Stimulated activated naive B cell treated with anti-CD40 and anti-IgM and Interleukin-4, amounts not matched to agents 10 μg/mL and 1 μg/mL and 100 μg/mL, for 72 hours (primary cell): ENCODE measurements around the gene TNS3.

ENCODE experiments used
- ATAC-seq, 2 donors: fragments of 150-1000 bp; cut with Tn5 transposase; replicated peaks; 2 replicates each; pipeline ENCODE4 v1.10.0; 2021; ENCODE audit warnings: moderate library complexity in 1 of 2
- DNase-seq: peaks from one replicate; pipeline ENCODE4 v3.0.0; 2021
- H3K27ac Mint-ChIP-seq: one replicate; pipeline ENCODE4 v1.8.0; 2022; ENCODE audit warnings: mild to moderate bottlenecking, mixed read lengths
- H3K27me3 Mint-ChIP-seq, 2 donors: one replicate each; pipeline ENCODE4 v1.8.0; 2022; ENCODE audit warnings: mixed read lengths in 2 of 2
- H3K36me3 Mint-ChIP-seq, 2 donors: one replicate each; pipeline ENCODE4 v1.8.0; 2022; ENCODE audit warnings: mixed read lengths in 2 of 2, mild to moderate bottlenecking in 1 of 2
- H3K4me1 Mint-ChIP-seq, 2 donors: one replicate each; pipeline ENCODE4 v1.8.0; 2022; ENCODE audit warnings: mixed read lengths in 2 of 2, mild to moderate bottlenecking in 1 of 2
- H3K4me3 Mint-ChIP-seq, 2 donors: one replicate each; pipeline ENCODE4 v1.8.0; 2022; ENCODE audit warnings: mild to moderate bottlenecking in 2 of 2, mixed read lengths in 2 of 2, moderate library complexity in 1 of 2
- H3K9me3 Mint-ChIP-seq, 2 donors: one replicate each; pipeline ENCODE4 v1.8.0; 2022; ENCODE audit warnings: mixed read lengths in 2 of 2, mild to moderate bottlenecking in 1 of 2

TNS3 gene

DNA sequence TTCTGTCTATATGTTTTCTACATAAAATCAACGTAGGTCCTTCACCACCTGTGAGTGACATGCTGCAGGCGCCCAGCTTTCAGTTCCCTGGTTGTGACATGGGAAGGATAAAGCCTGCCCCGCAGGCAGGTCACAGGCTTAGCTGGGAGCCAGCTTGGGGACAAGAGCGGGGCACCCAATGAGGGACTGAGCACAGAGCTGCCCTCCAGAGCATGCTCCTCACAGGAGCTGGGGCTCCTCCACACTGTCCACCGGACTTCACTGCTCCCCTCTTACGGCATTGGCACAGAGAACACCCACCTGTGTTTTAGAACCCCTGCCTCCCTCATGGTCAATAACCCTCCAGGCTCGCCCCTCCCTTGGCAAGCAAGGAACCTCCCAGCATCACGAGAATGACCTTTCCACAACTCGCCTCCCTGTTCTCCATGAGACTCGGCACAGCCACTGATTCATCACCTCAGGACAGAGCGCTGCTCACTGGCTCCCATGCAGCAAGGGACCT, 187.1 kb downstream of the TNS3 start:
- H3K36me3 Mint-ChIP-seq = peaks cover 46 to 74% of the 10 kb centered on the region in 2 donors
- DNase-seq (no peak), ATAC-seq (no peak)
- H3K27ac Mint-ChIP-seq = peak overlapping the region; percentile 37
- H3K27me3 Mint-ChIP-seq = no peaks in the 10 kb centered on the region
- peaks cover 16 to 21% of the 10 kb centered on the region in 2 donors for H3K4me1 Mint-ChIP-seq
- H3K4me3 Mint-ChIP-seq = no peak overlapping the region
- H3K9me3 Mint-ChIP-seq = no peaks in the 10 kb centered on the region

DNA sequence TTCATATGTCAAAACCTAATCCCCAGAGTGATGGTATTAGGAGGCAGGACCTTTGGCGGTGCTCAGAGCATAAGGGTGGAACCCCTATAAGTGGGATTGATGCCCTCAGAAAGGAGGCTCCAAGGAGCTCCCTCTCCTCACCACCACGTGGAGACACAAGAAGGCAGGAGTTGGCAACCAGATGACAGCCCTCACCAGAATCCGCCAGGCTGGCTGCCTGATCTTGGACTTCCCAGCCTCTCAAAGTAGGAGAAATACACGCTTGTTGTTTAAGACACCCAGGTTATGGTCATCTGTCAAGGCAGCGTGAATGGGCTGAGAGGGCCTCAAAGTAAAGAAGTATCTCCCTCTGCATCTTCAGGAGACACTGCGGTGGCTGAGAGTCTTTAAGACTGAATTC, 187.7 kb downstream of the TNS3 start:
- Mint-ChIP-seq H3K9me3 (no peaks in the 10 kb centered on the region), H3K27me3 (no peaks in the 10 kb centered on the region)
- ATAC-seq = no peak

DNA sequence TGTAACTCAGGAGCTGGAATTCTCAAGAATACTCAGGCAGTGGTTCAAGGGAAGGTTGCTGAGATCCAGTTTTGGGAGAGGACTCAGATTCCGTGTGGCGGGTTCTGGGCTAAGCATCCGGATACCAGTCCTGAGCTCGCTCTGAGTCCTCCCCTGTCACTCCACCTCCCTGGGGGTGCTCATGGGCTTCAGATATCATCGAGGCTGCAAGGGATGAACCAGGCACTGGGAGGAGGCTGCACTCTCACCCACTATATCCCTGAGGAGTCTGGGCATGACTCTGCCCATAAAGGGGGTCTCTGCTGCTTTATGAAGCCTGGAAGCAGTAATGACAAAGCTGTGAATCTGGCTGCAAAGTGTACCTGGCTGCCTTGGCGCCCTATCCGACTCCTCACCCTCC, 188.5 kb downstream of the TNS3 start:
- Mint-ChIP-seq H3K27ac (no peak overlapping the region), H3K27me3 (no peaks in the 10 kb centered on the region), H3K4me1 (peaks cover 16 to 18% of the 10 kb centered on the region in 2 donors), H3K9me3 (peaks cover 1 to 4% of the 10 kb centered on the region in 2 donors), H3K36me3 (peaks cover 40 to 70% of the 10 kb centered on the region in 2 donors), H3K4me3 (no peak overlapping the region)
- no peak for DNase-seq
- no peak for ATAC-seq

More for the DNA sequence above, 187.7 kb downstream of the TNS3 start:
- peaks cover 43 to 71% of the 10 kb centered on the region in 2 donors for H3K36me3 Mint-ChIP-seq
- peaks cover 16 to 18% of the 10 kb centered on the region in 2 donors for H3K4me1 Mint-ChIP-seq
- H3K4me3 Mint-ChIP-seq = no peak overlapping the region
- DNase-seq = no peak
- H3K27ac Mint-ChIP-seq = no peak overlapping the region

DNA sequence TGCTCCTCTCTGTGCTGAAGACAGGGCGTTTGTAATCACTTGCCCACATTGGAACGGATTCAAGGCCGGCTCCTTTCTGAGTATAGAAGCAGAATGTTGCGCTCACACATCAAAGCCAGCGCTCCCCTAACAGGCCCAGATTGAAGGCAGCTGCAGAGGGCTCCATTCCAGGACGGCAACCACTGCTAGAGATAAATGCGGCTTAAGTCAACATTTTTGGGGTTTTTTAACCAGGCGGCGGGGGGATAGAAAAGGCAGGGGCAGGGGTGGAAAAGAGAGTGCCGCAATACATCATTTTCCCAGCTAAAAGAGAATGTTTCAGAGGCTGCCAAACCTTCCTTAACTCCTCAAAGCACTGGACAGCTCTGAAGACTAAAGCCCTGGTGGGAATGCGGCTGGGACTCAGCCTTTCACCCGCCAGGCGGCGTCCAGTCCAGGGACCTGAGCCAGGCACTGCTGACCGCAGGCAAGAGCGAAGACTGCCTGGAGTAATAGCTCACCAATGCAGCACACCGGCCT, 189.6 kb downstream of the TNS3 start:
- H3K4me3 Mint-ChIP-seq = no peak overlapping the region
- peaks cover 1 to 4% of the 10 kb centered on the region in 2 donors for H3K9me3 Mint-ChIP-seq
- DNase-seq (no peak), ATAC-seq (no peak)
- no peaks in the 10 kb centered on the region for H3K27me3 Mint-ChIP-seq
- H3K4me1 Mint-ChIP-seq = peaks cover 16 to 18% of the 10 kb centered on the region in 2 donors
- peaks cover 36 to 71% of the 10 kb centered on the region in 2 donors for H3K36me3 Mint-ChIP-seq
- no peak overlapping the region for H3K27ac Mint-ChIP-seq

DNA sequence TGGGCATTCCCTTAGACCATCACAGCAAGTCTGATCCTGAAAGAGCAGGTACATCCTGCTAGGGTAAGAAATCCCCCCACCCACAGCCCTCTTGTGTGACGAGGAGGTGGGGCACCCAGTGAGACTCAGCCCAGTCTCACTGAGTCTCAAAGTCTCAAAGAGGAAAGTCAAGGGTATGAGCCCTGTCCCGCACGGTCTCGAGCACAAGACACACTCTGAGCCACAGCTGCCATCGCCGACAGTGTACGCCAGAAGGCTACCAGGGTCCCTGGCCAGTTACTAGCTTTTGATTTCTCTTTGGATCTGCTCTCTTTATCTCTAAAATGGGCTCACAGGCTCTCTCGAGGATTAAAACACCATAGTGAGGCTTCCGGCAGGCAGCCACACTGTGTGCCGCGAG, 190.2 kb downstream of the TNS3 start:
- Mint-ChIP-seq H3K4me1 (peaks cover 16 to 18% of the 10 kb centered on the region in 2 donors), H3K9me3 (peaks cover 1 to 4% of the 10 kb centered on the region in 2 donors), H3K27ac (no peak overlapping the region), H3K27me3 (no peaks in the 10 kb centered on the region), H3K36me3 (peaks cover 34 to 68% of the 10 kb centered on the region in 2 donors), H3K4me3 (no peak overlapping the region)
- ATAC-seq = no peak
- no peak for DNase-seq

DNA sequence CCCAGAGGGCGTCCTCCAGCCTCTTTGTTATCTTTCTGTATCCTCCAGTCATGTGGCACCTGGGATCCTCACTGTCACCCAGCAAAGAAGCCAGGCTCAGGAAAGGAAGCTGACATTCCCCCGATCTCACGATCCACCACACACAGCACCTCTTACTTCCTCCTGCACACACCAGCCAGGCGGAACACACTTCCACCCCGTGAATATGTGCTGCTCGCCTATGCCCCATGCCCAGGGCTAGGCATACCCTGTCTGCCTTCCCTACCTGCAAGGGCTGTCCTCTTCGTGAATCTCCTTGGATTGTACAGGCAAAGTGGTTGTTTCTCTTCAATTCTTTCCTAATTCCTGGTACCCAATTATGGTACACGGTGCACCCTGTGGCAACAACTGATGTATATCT, 191.0 kb downstream of the TNS3 start:
- H3K4me3 Mint-ChIP-seq = peak overlapping the region in 1 of 2 donors; percentile 1
- no peak for DNase-seq
- peaks cover 34 to 66% of the 10 kb centered on the region in 2 donors for H3K36me3 Mint-ChIP-seq
- ATAC-seq = peak; percentile 72 to 99
- H3K9me3 Mint-ChIP-seq = peaks cover 1 to 4% of the 10 kb centered on the region in 2 donors
- H3K4me1 Mint-ChIP-seq = peaks cover 16 to 18% of the 10 kb centered on the region in 2 donors
- no peaks in the 10 kb centered on the region for H3K27me3 Mint-ChIP-seq
- no peak overlapping the region for H3K27ac Mint-ChIP-seq

DNA sequence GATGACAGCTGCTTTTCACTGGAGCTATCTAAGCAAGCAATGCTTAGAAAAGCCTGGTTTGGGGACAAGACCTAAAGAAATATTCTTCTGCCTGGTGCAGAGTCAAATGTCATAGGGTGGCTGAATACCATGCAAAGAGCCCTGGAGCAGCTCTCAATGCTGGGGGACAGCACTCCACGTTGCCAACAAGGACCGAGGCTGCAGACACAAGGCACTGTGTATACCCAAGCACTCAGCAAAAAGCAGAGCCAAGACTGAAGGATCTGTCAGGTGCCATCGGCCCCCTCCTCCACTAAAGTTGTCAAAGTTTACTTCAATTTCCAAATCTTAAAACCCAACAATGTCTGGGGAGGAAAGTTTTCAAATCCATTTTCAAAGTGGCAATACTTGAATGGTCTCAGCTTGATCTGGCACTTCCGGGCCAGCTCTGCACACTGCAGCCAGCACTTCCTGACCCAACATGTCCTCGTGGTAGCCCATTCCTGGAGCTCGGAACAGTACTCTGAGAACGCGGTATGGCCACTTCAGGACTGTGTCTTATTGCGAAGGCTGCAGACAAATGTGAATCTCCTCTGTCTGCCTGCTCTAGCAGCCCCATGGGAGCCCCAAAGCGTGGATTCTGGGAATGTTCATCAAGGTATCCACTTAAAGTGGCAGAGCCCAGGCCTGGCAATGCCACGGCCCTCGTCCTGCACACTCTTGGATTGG, 191.8 kb downstream of the TNS3 start:
- H3K4me1 Mint-ChIP-seq = peaks cover 18% of the 10 kb centered on the region in 2 donors
- H3K36me3 Mint-ChIP-seq = peaks cover 29 to 64% of the 10 kb centered on the region in 2 donors
- ATAC-seq (no peak), DNase-seq (no peak)
- H3K4me3 Mint-ChIP-seq = no peak overlapping the region
- H3K27ac Mint-ChIP-seq = no peak overlapping the region
- peaks cover 1 to 4% of the 10 kb centered on the region in 2 donors for H3K9me3 Mint-ChIP-seq
- H3K27me3 Mint-ChIP-seq = no peaks in the 10 kb centered on the region

DNA sequence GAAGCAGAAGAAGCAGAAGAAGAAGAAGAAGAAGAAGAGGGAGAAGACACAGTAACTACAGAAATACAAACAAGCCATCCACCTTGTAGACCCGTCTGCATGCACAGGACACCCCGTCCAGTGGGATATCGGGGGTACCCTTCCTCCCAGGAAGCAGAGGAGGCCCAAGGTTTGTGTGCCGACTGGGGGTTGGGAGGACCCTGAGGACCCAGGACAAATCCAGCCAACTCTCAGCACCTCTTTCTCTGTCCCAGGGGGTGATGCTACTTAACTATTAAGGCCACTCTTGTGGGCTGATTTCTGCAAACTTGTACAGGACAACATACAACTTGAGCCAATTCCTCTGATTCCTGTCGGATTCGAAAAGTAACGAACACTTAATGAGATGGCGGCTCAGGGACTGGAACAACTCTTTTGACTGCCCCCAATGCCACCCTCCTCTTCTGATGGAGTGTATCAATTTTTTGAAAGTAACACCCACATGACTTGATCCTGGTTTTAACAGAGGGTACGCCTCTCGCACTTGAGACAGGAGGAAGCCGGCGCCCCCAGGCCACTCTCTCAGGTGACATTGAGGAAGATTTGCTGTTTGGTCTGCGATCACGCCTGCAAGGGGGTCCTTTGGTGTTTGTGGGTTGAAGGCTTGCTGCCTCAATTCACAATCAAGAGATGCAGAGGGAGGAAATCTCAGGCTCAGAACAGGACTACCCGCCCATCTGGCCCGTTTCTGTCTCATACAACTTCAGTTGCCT, 192.6 kb downstream of the TNS3 start:
- H3K4me3 Mint-ChIP-seq = no peak overlapping the region
- H3K27ac Mint-ChIP-seq = no peak overlapping the region
- H3K27me3 Mint-ChIP-seq = no peaks in the 10 kb centered on the region
- H3K4me1 Mint-ChIP-seq = peaks cover 18 to 22% of the 10 kb centered on the region in 2 donors
- peaks cover 1 to 4% of the 10 kb centered on the region in 2 donors for H3K9me3 Mint-ChIP-seq
- ATAC-seq (no peak), DNase-seq (no peak)
- peaks cover 26 to 66% of the 10 kb centered on the region in 2 donors for H3K36me3 Mint-ChIP-seq

DNA sequence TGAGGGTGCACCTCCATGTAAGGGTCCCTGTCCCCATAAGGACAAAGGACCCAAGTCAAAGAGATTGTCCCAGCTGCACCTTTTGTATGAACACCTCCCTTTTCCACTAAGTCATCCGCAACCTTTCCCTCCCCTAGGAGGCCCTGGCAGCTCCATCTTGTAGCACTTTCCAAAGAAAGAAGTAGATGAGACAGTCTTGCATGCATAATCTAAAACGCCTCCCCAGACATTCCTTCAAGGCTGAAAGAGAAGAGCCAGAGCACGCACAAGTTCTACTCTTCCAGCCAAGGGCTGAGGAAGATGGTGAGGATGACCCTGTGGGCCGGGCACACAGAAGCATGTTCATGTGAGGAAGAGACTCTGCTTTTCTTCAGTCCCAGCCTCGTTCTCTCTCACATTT, 194.4 kb downstream of the TNS3 start:
- Mint-ChIP-seq H3K36me3 (peaks cover 27 to 62% of the 10 kb centered on the region in 2 donors), H3K27ac (no peak overlapping the region), H3K9me3 (peaks cover 1 to 4% of the 10 kb centered on the region in 2 donors), H3K27me3 (no peaks in the 10 kb centered on the region), H3K4me1 (peaks cover 18 to 25% of the 10 kb centered on the region in 2 donors), H3K4me3 (no peak overlapping the region)
- DNase-seq (no peak), ATAC-seq (no peak)

DNA sequence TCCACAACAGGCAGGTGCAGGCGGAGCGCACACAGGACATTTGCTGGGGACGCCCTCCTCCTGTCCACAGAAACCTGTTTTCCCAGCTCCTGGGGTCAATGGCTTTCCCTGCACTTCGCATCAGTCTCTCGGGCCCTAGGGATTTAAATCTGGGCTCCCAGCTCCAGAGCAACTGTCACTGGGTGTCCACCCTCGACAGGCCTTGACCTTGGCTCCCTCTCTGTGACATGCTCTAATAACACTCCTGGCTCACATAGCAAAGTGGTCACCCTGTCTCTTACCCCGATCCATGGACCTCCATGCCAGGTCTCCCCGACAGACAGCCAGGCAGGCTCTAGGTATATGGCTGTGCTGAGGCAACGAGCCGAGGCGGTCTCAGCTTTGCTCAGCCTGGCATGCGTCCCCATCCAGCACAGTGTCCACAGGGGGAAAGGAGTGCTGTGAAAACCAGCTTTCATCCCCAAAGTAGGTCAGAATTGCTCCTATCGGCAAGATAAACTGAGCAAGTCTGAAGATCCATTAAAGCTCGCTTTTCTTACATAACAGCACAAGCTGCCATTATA, 195.6 kb downstream of the TNS3 start:
- Mint-ChIP-seq H3K4me1 (peaks cover 11 to 17% of the 10 kb centered on the region in 2 donors), H3K36me3 (peaks cover 22 to 60% of the 10 kb centered on the region in 2 donors), H3K27me3 (no peaks in the 10 kb centered on the region), H3K27ac (no peak overlapping the region), H3K4me3 (no peak overlapping the region), H3K9me3 (peaks cover 1 to 4% of the 10 kb centered on the region in 2 donors)
- DNase-seq (no peak), ATAC-seq (no peak)

DNA sequence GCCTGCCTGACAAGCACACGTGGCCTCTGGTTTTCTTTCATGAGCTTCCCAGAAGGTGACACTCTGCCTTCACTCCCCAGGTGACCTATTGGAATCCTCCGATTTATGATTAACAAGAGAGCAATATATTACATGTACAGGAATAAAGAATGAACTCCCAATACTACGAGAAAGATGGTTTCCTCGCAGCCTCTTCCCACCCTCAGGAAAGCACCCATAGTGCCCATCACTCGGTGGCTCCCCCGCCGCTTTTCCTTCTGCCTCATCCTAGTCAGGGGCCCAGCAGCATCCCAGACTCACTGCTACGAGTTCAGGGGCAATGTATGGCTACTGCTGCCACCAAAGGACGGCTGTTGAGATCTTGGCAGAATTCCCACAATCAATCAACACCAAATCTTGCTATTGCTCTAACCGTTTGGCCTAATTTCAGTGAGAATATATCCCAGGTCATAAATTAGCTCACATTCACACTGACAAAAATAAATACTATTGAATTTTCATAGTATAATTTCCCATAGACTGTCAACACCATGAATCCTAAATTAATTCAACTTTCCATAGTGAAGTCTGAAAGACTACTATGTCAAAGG, 196.3 kb downstream of the TNS3 start:
- Mint-ChIP-seq H3K4me1 (peaks cover 4 to 10% of the 10 kb centered on the region in 2 donors), H3K9me3 (peaks cover 1 to 4% of the 10 kb centered on the region in 2 donors), H3K27ac (peak overlapping the region; percentile 15), H3K27me3 (no peaks in the 10 kb centered on the region), H3K4me3 (no peak overlapping the region), H3K36me3 (peaks cover 19 to 55% of the 10 kb centered on the region in 2 donors)
- DNase-seq (no peak), ATAC-seq (no peak)

DNA sequence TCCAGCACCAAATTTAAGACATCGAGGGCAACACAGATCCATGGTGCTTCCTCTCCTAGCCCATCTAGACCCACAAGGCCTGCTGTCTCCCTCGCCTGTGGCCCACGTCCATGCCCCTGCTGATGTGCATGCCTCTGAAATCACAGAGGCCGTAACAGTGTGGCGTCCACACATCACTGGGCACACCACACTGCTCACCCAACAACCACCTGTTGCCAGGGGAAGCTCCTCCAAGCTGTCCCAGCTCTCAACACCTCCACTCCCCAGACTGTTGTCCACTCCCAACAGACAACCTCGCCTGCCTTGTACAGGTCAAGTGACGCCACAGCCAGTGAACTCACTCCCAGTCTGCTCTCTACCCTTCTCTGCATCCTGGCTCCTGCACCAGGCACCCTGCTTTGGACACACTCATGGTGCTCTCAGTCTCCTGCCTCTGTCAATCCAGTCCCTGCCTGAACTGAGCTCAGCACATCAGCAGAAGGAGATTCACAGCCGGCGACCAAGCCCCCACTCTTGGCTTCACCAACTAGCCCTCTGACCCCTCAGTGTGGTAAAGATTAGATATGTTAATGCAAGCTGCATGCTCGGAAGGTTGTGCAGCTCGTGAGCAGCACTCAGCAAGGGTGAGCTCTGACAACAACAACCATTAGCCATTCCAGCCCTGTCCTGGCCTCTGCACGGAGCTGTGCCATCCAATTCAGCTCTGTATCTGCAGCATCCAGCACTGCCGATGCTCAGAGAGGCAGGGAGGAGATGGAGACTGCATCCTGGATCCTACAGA, 197.0 kb downstream of the TNS3 start:
- H3K27me3 Mint-ChIP-seq = no peaks in the 10 kb centered on the region
- peaks cover 20 to 57% of the 10 kb centered on the region in 2 donors for H3K36me3 Mint-ChIP-seq
- peaks cover 0 to 9% of the 10 kb centered on the region in 2 donors for H3K4me1 Mint-ChIP-seq
- H3K9me3 Mint-ChIP-seq = peaks cover 1 to 4% of the 10 kb centered on the region in 2 donors
- no peak for DNase-seq
- ATAC-seq = no peak
- H3K4me3 Mint-ChIP-seq = no peak overlapping the region
- H3K27ac Mint-ChIP-seq = no peak overlapping the region

DNA sequence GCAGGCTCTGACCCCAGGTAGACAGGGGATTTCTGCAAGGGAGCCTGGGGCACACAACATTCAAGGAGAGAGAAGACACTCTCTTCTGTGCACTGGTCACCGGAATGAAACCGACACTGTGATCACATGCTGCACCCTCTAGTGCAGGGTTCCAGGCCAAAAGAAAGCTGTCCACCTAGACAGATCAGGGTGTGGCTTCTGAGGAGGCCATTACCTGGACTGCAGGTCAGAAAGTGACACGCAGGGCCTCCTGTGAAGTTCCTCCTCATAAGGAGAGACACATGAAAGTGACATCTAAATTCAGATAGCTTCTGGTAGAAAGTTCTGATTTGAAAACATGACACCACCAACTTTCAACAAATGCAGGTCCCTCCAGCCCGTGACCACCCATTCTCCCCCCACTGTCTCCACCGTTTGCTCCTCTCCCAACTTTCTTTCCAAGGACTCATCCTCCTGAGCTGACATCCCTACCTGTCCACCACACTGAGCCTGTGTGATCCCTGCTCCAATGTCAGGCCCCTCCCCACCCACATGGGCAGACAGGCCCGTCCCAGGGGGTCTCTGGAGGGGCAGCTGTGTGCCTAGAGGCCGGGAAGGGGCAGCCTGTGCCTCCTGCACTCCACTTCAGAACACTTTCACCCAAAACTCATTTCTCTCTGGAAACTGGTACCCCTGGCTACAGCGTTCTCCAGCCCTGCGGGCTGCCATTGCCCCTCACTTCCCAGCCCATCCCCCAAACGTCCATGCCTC, 198.0 kb downstream of the TNS3 start:
- peaks cover 20 to 57% of the 10 kb centered on the region in 2 donors for H3K36me3 Mint-ChIP-seq
- no peaks in the 10 kb centered on the region for H3K27me3 Mint-ChIP-seq
- H3K4me1 Mint-ChIP-seq = peaks cover 0 to 9% of the 10 kb centered on the region in 2 donors
- H3K27ac Mint-ChIP-seq = no peak overlapping the region
- peaks cover 1 to 3% of the 10 kb centered on the region in 2 donors for H3K9me3 Mint-ChIP-seq
- no peak for ATAC-seq
- no peak overlapping the region for H3K4me3 Mint-ChIP-seq
- DNase-seq = no peak
